IMR-90 (cell line): ENCODE measurements around the gene LCN10. TPM values are rescaled to one million over a fixed set of nuclear protein-coding genes. Genes with fewer than 3 reads are reported as not detected.
"Not testable (repeated sequence)": the region's sequence is repeated elsewhere in the genome, so short reads cannot be mapped to it uniquely, and the experiment has no call there.

Experiments used
- ATAC-seq: fragments of 200-7000 bp; cut with Tn5 transposase; 2 replicates; pipeline ENCODE4 v1.9.1; 2020; ENCODE audit warnings: low read depth, mild to moderate bottlenecking, moderate library complexity
- BruUV-seq: library from RNA; stranded (reverse); fragments of 400-500 nt; replicated peaks from 2 replicates; lab custom pipeline; 2021; lab: Mats Ljungman, UMichigan
- CTCF ChIA-PET: fragments of 300-600 bp; formaldehyde crosslinking; extraction: SDS; loops from one replicate; lab custom pipeline; 2021; ENCODE audit warnings: antibody characterized with exemption; lab: Yijun Ruan, JAX
- POLR2A ChIA-PET: fragments of 300-600 bp; sonication (Branson Sonifier 250); formaldehyde crosslinking; loops from one replicate; lab custom pipeline; 2022; ENCODE audit warnings: antibody characterized with exemption; ENCODE audit not compliant: unreplicated experiment; lab: Charles Lee
- DNase-seq: peaks from one replicate; pipeline ENCODE4 v3.0.0; 2013
- H2AFZ ChIP-seq: replicated peaks from 2 replicates; pipeline ENCODE3; 2013; ENCODE audit warnings: low read length, mild to moderate bottlenecking; ENCODE audit not compliant: poor library complexity
- H2AK5ac ChIP-seq: 2 replicates; pipeline ENCODE4 v1.6.1; 2013; ENCODE audit warnings: low read depth, low read length, inconsistent platforms
- H2AK9ac ChIP-seq: replicated peaks from 2 replicates; pipeline ENCODE3; 2013; ENCODE audit warnings: mild to moderate bottlenecking, low read depth, low read length, moderate library complexity; ENCODE audit not compliant: poor library complexity
- H2BK120ac ChIP-seq: 2 replicates; pipeline ENCODE4 v1.6.1; 2013; ENCODE audit warnings: low read depth, low read length, inconsistent platforms
- H2BK15ac ChIP-seq: 3 replicates; pipeline ENCODE4 v1.6.1; 2013; ENCODE audit warnings: low read depth, low read length, inconsistent platforms
- H2BK20ac ChIP-seq: 2 replicates; pipeline ENCODE4 v1.6.1; 2013; ENCODE audit warnings: low read depth, mild to moderate bottlenecking, inconsistent platforms, low read length, moderate library complexity
- H2BK5ac ChIP-seq: 2 replicates; pipeline ENCODE4 v1.6.1; 2013; ENCODE audit warnings: mild to moderate bottlenecking, low read depth, low read length, inconsistent platforms; ENCODE audit not compliant: poor library complexity, severe bottlenecking
- H3K14ac ChIP-seq: replicated peaks from 2 replicates; pipeline ENCODE4 v1.6.1; 2013; ENCODE audit warnings: low read depth, low read length, inconsistent platforms
- H3K18ac ChIP-seq: 2 replicates; pipeline ENCODE4 v1.6.1; 2013; ENCODE audit warnings: low read depth, low read length, control low read depth
- H3K23ac ChIP-seq: 2 replicates; pipeline ENCODE4 v1.6.1; 2013; ENCODE audit warnings: low read depth, low read length, inconsistent platforms
- H3K27ac ChIP-seq: 2 replicates; pipeline ENCODE4 v1.5.1; 2013; ENCODE audit warnings: mild to moderate bottlenecking, control low read depth, low read length; ENCODE audit not compliant: insufficient read depth
- H3K27me3 ChIP-seq: 2 replicates; pipeline ENCODE4 v1.6.1; 2013; ENCODE audit warnings: low read length; ENCODE audit not compliant: control insufficient read depth, insufficient read depth
- H3K36me3 ChIP-seq: 2 replicates; pipeline ENCODE4 v1.6.1; 2013; ENCODE audit warnings: low read length, mixed read lengths; ENCODE audit not compliant: control insufficient read depth, insufficient read depth
- H3K4ac ChIP-seq: 2 replicates; pipeline ENCODE4 v1.6.1; 2013; ENCODE audit warnings: low read depth, low read length, inconsistent platforms
- H3K4me1 ChIP-seq: 2 replicates; pipeline ENCODE4 v1.6.1; 2013; ENCODE audit warnings: low read length, mixed read lengths; ENCODE audit not compliant: control insufficient read depth, insufficient read depth
- H3K4me2 ChIP-seq: 2 replicates; pipeline ENCODE4 v1.6.1; 2013; ENCODE audit warnings: low read depth, mild to moderate bottlenecking, control low read depth, low read length, moderate library complexity
- H3K4me3 ChIP-seq: 2 replicates; pipeline ENCODE4 v1.5.1; 2013; ENCODE audit warnings: low read depth, mild to moderate bottlenecking, control low read depth, low read length, moderate library complexity; ENCODE audit not compliant: insufficient read depth
- H3K56ac ChIP-seq: 2 replicates; pipeline ENCODE4 v1.6.1; 2013; ENCODE audit warnings: low read length, inconsistent platforms; ENCODE audit not compliant: insufficient read depth; ENCODE audit errors: extremely low read depth
- H3K79me1 ChIP-seq, 2 experiments: 2 replicates each; pipeline ENCODE4 v1.6.1; 2013; ENCODE audit warnings: low read length in 2 of 2, inconsistent platforms in 1 of 2, low read depth in 1 of 2
- H3K9ac ChIP-seq: 2 replicates; pipeline ENCODE4 v1.6.1; 2013; ENCODE audit warnings: low read depth, low read length, control low read depth
- H3K9me1 ChIP-seq: 2 replicates; pipeline ENCODE4 v1.6.1; 2013; ENCODE audit warnings: low read length, inconsistent platforms; ENCODE audit not compliant: insufficient read depth
- H3K9me3 ChIP-seq: 2 replicates; pipeline ENCODE4 v1.6.1; 2013; ENCODE audit warnings: low read length; ENCODE audit not compliant: control insufficient read depth, insufficient read depth
- H4K20me1 ChIP-seq: 2 replicates; pipeline ENCODE4 v1.6.1; 2013; ENCODE audit warnings: low read length, inconsistent platforms; ENCODE audit not compliant: insufficient read depth
- H4K5ac ChIP-seq: 2 replicates; pipeline ENCODE4 v1.6.1; 2013; ENCODE audit warnings: mild to moderate bottlenecking, low read depth, low read length, control low read depth
- H4K8ac ChIP-seq, 2 experiments: 2 replicates each; pipeline ENCODE4 v1.6.1; 2013; ENCODE audit warnings: low read depth in 2 of 2, low read length in 2 of 2, control low read depth in 1 of 2, inconsistent platforms in 1 of 2
- H4K91ac ChIP-seq: 2 replicates; pipeline ENCODE4 v1.6.1; 2013; ENCODE audit warnings: low read depth, low read length, inconsistent platforms; ENCODE audit not compliant: insufficient read depth
- BHLHE40 ChIP-seq: fragments of 150-350 bp; IDR thresholded peaks from 2 replicates; pipeline ENCODE4 v1.6.1; 2016; ENCODE audit warnings: mild to moderate bottlenecking, low read depth, low read length
- CEBPB ChIP-seq: IDR thresholded peaks from 2 replicates; pipeline ENCODE4 v1.6.1; 2012; ENCODE audit warnings: low read depth, low read length, improper control_type of control experiment
- FOS ChIP-seq: fragments of 150-350 bp; IDR thresholded peaks from 2 replicates; pipeline ENCODE4 v1.6.1; 2016; ENCODE audit warnings: low read depth, low read length
- RCOR1 ChIP-seq: IDR thresholded peaks from 2 replicates; pipeline ENCODE4 v1.6.1; 2012; ENCODE audit warnings: mild to moderate bottlenecking, low read length, improper control_type of control experiment; ENCODE audit not compliant: insufficient replicate concordance
- WGBS, 2 experiments: methylation state at CpG; one replicate each; pipeline versions ENCODE4 v1.1.5 to v1.1.7; 2013; ENCODE audit warnings: missing lambda C conversion rate in 2 of 2; ENCODE audit not compliant: insufficient read length in 1 of 2; ENCODE audit errors: extremely low coverage in 2 of 2; 5-methylcytosine and 5-hydroxymethylcytosine counted together
- dilution Hi-C: fragments of 300-500 bp; cut with HindIII; formaldehyde crosslinking; loops from one replicate; pipeline ENCODE4 v1.14.3; 2018; ENCODE audit warnings: low sequenced_read_pairs; ENCODE audit not compliant: unreplicated experiment
- in situ Hi-C: fragments of 300-500 bp; cut with MboI; formaldehyde crosslinking; loops from 3 replicates; pipeline ENCODE4 v1.14.3; 2019; ENCODE audit warnings: low sequenced_read_pairs, inconsistent platforms, mixed read lengths
- intact Hi-C: fragments of 100-400 bp; cut with micrococcal nuclease; formaldehyde crosslinking; loops from 2 replicates; pipeline ENCODE4 v1.10.0; 2022
- polyA plus RNA-seq, 3 experiments: library from polyadenylated mRNA; depleted of rRNA; stranded (reverse); fragments of >200 nt; gene quantifications; 2 replicates each; pipeline ENCODE4 v1.2.3, GENCODE V29; 2012; ENCODE audit warnings: low replicate concordance in 1 of 3
- total RNA-seq: library from RNA; depleted of rRNA; stranded (reverse); fragments of >200 nt; gene quantifications from 2 replicates; pipeline ENCODE4 v1.2.3, GENCODE V29; 2012

The LCN10 gene
- total and polyA plus RNA-seq, 2 of the 4 experiments (the other 2 are of a cell fraction), result not detected

DNA sequence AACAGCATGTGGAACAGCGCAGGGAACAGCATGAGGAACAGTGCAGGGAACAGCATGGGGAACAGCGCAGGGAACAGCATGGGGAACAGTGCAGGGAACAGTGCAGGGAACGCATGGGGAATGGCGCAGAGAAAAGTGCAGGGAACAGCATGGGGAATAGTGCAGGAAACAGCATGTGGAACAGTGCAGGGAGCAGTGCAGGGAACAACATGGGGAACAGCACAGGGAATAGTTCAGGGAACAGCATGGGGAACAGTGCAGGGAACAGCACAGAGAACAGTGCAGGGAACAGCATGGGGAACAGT is 13.3 kb upstream of the LCN10 start:
- H2AFZ ChIP-seq, result no peak overlapping the region
- ChIA-PET CTCF (no interaction called here), POLR2A (no interaction called here)
- intact Hi-C loops, result no loop called here
- no peak overlapping the region for H4K91ac ChIP-seq
- in situ Hi-C loops, result no loop called here
- H3K14ac ChIP-seq, result no peak overlapping the region
- no peak overlapping the region for H3K56ac ChIP-seq
- H2BK120ac ChIP-seq, result no peak overlapping the region
- no peak overlapping the region for H4K8ac ChIP-seq
- no peak overlapping the region for H2AK5ac ChIP-seq
- H3K27me3 ChIP-seq, result peaks cover 6% of the 10 kb centered on the region
- no peak overlapping the region for H2AK9ac ChIP-seq
- H2BK5ac ChIP-seq, result no peak overlapping the region
- H3K9me3 ChIP-seq, result peaks cover 16% of the 10 kb centered on the region
- ATAC-seq (no peak), DNase-seq (no peak)
- no TSS peak for BruUV-seq
- H4K5ac ChIP-seq, result no peak overlapping the region
- TF ChIP-seq FOS (no peak), BHLHE40 (no peak), RCOR1 (peak; percentile 89), CEBPB (no peak)
- no peak overlapping the region for H3K23ac ChIP-seq
- no peak overlapping the region for H3K4me2 ChIP-seq
- dilution Hi-C loops, result no loop called here
- no peak overlapping the region for H3K4me3 ChIP-seq
- no peak overlapping the region for H3K27ac ChIP-seq
- H3K79me1 ChIP-seq, result no peaks in the 10 kb centered on the region
- no peak overlapping the region for H2BK15ac ChIP-seq
- no peak overlapping the region for H2BK20ac ChIP-seq
- no peak overlapping the region for H3K18ac ChIP-seq
- H3K9me1 ChIP-seq, result no peaks in the 10 kb centered on the region
- H3K36me3 ChIP-seq, result no peaks in the 10 kb centered on the region
- 100% methylated on average over 3 of the region's 4 CpGs; no CpG with 5 or more reads in 1 of the 2 experiments for WGBS, 2 experiments
- H3K9ac ChIP-seq, result no peak overlapping the region
- H3K4me1 ChIP-seq, result no peaks in the 10 kb centered on the region
- H3K4ac ChIP-seq, result no peak overlapping the region
- no peaks in the 10 kb centered on the region for H4K20me1 ChIP-seq

DNA sequence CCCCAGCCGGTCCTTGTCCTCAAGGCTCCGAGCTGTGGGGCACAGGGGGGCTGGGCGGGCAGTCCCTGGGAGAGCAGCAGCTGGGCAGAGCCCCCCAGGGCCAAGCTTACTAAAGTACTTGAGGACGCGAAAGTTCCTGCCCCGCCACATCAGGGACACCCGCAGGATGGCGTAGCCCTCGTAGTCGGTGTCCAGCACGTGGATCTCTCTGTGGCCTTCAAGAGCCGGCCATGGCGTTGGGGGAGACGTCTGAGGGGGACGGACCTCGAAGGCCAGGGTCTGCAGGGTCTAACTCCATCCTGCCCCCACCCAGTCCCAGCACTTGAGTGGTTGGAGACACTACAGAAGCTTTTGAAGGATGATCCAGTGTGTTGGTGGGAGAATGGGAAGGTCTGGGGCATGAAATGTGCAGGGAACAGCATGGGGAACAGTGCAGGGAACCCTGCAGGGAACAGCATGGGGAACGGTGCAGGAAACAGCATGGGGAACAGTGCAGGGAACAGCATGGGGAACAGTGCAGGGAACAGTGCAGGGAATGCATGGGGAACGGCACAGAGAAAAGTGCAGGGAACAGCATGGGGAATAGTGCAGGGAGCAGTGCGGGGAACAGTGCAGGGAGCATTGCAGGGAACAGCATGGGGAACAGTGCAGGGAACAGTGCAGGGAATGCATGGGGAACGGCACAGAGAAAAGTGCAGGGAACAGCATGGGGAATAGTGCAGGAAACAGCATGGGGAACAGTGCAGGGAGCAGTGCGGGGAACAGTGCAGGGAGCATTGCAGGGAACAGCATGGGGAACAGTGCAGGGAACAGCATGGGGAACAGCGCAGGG is 12.8 kb upstream of the LCN10 start:
- H2BK15ac ChIP-seq, dilution Hi-C loops, H3K36me3 ChIP-seq: not testable (repeated sequence)

More for the DNA sequence above, 12.8 kb upstream of the LCN10 start:
- H3K4me1 ChIP-seq, H3K4ac ChIP-seq, H2BK120ac ChIP-seq, H2AFZ ChIP-seq, ATAC-seq, intact Hi-C loops, H3K4me3 ChIP-seq, H4K20me1 ChIP-seq, BruUV-seq, H3K9me1 ChIP-seq, H4K8ac ChIP-seq, H3K4me2 ChIP-seq, H2BK20ac ChIP-seq, H4K91ac ChIP-seq, H3K56ac ChIP-seq, H3K23ac ChIP-seq, H3K79me1 ChIP-seq, DNase-seq, CTCF ChIA-PET, H2BK5ac ChIP-seq, H3K14ac ChIP-seq, H2AK9ac ChIP-seq, H3K18ac ChIP-seq, H3K27ac ChIP-seq, H2AK5ac ChIP-seq, in situ Hi-C loops, H3K9ac ChIP-seq, H3K27me3 ChIP-seq, POLR2A ChIA-PET, H4K5ac ChIP-seq: not testable (repeated sequence)
- WGBS, 2 experiments, result 74% methylated on average over 19 of the region's 22 CpGs; no CpG with 5 or more reads in 1 of the 2 experiments
- H3K9me3 ChIP-seq, result peaks cover 16% of the 10 kb centered on the region
